NT2/D1 (cell line): ENCODE results near the gene NCAM2.

Experiments used
- SUZ12 ChIP-seq: IDR thresholded peaks from 2 replicates; pipeline ENCODE4 v1.6.1; 2011; ENCODE audit not compliant: insufficient read length, insufficient read depth; ENCODE audit errors: extremely low read depth
- YY1 ChIP-seq: IDR thresholded peaks from 2 replicates; pipeline ENCODE4 v1.6.1; 2011; ENCODE audit not compliant: insufficient read length, insufficient read depth
- ZNF274 ChIP-seq: IDR thresholded peaks from 2 replicates; pipeline ENCODE4 v1.6.1; 2011; ENCODE audit warnings: mild to moderate bottlenecking, low read depth, low read length

- no peak for TF ChIP-seq ZNF274
- TF ChIP-seq SUZ12, result no peak
- no peak for TF ChIP-seq YY1
Measured at GRCh38 chr21:21163904-21164303, 165.7 kb downstream of the NCAM2 start.
